OCI-LY1 (cell line): ENCODE results near the gene PSEN1.

Source experiments
- H2AFZ ChIP-seq: fragments of 200-600 bp; sonication (generic), shearing (Covaris generic); 2 replicates; pipeline ENCODE4 v1.6.0; 2014; ENCODE audit warnings: antibody characterized with exemption, mild to moderate bottlenecking, low read length
- H3F3A ChIP-seq: fragments of 200-600 bp; sonication (generic), shearing (Covaris generic); 2 replicates; pipeline ENCODE4 v1.6.0; 2014; ENCODE audit warnings: mild to moderate bottlenecking, antibody characterized with exemption, low read length, moderate library complexity; ENCODE audit not compliant: insufficient read depth
- H3K27ac ChIP-seq: fragments of 200-600 bp; sonication (generic); 2 replicates; pipeline ENCODE4 v1.5.1; 2014; ENCODE audit warnings: low read length, mixed run types, mild to moderate bottlenecking, low read depth; ENCODE audit not compliant: poor library complexity, severe bottlenecking
- H3K27me3 ChIP-seq: fragments of 200-600 bp; sonication (generic); 2 replicates; pipeline ENCODE4 v1.6.0; 2014; ENCODE audit warnings: antibody characterized with exemption, mild to moderate bottlenecking, low read length, moderate library complexity; ENCODE audit not compliant: insufficient read depth
- H3K36me3 ChIP-seq: fragments of 200-600 bp; sonication (generic); 2 replicates; pipeline ENCODE4 v1.6.1; 2014; ENCODE audit warnings: mild to moderate bottlenecking, antibody characterized with exemption, low read length, moderate library complexity, mixed read lengths; ENCODE audit not compliant: insufficient read depth
- H3K4me1 ChIP-seq: fragments of 200-600 bp; sonication (generic); 2 replicates; pipeline ENCODE4 v1.5.1; 2014; ENCODE audit warnings: mild to moderate bottlenecking, low read length, moderate library complexity; ENCODE audit not compliant: insufficient read depth, severe bottlenecking
- H3K4me2 ChIP-seq: fragments of 200-600 bp; sonication (generic), shearing (Covaris generic); 2 replicates; pipeline ENCODE4 v1.6.1; 2014; ENCODE audit warnings: low read length
- H3K4me3 ChIP-seq: fragments of 200-600 bp; sonication (generic); 2 replicates; pipeline ENCODE4 v1.5.1; 2014; ENCODE audit warnings: low read length, low read depth, mild to moderate bottlenecking, mixed read lengths; ENCODE audit not compliant: poor library complexity, severe bottlenecking
- H3K79me2 ChIP-seq: fragments of 200-600 bp; shearing (Covaris generic); 2 replicates; pipeline ENCODE4 v1.6.1; 2016; ENCODE audit warnings: mixed run types, low read length, mixed read lengths; ENCODE audit not compliant: insufficient read depth
- H3K9ac ChIP-seq: fragments of 200-600 bp; sonication (generic), shearing (Covaris generic); 2 replicates; pipeline ENCODE4 v1.6.1; 2014; ENCODE audit warnings: mild to moderate bottlenecking, low read length, mixed read lengths
- H3K9me2 ChIP-seq: fragments of 200-600 bp; sonication (generic), shearing (Covaris generic); 2 replicates; pipeline ENCODE4 v1.6.1; 2014; ENCODE audit warnings: low read depth, mild to moderate bottlenecking, low read length, mixed read lengths
- H3K9me3 ChIP-seq: fragments of 200-600 bp; shearing (Covaris generic); 2 replicates; pipeline ENCODE4 v1.6.1; 2014; ENCODE audit warnings: low read length, mixed read lengths
- H4K20me1 ChIP-seq: fragments of 200-600 bp; sonication (generic), shearing (Covaris generic); 2 replicates; pipeline ENCODE4 v1.6.0; 2016; ENCODE audit warnings: mild to moderate bottlenecking, low read length; ENCODE audit not compliant: insufficient read depth
- EZH2 ChIP-seq: fragments of 200-600 bp; sonication (generic), shearing (Covaris generic); IDR thresholded peaks from 2 replicates; pipeline ENCODE4 v1.8.0; 2017; ENCODE audit warnings: borderline replicate concordance, mixed run types, mild to moderate bottlenecking, antibody characterized with exemption, low read length, moderate library complexity, mixed read lengths
- TF ChIP-seq, protein P1 (sequence below): fragments of 200-600 bp; sonication (generic), shearing (Covaris generic); IDR thresholded peaks from 2 replicates; pipeline ENCODE4 v1.5.1; 2017; ENCODE audit warnings: mild to moderate bottlenecking, antibody characterized with exemption, low read length, moderate library complexity, mixed read lengths

Gene PSEN1

DNA sequence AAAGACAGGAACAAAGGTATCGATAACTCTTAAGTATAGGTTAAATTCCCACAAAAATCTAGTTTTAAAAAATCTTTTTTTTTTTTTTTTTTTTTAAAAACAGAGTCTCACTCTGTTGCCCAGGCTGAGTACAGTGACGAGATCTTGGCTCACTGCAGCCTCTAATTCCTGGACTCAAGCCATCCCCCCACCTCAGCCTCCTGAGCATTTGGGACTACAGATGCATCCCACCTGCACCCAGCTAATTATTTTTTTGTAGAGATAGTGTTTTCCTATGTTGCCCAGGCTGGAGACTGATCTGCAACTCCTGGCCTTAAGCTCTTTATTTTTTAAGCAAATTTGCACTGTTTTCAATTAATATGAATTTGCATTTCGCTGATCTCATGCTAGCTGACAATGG, 9.8 kb downstream of the PSEN1 start:
- Histone ChIP-seq H3K4me3 (no peak overlapping the region), H3K27ac (no peak overlapping the region), H3K79me2 (peaks cover 43% of the 10 kb centered on the region), H3F3A (no peaks in the 10 kb centered on the region), H2AFZ (no peak overlapping the region), H3K9me2 (no peaks in the 10 kb centered on the region), H3K27me3 (no peaks in the 10 kb centered on the region), H3K4me2 (no peak overlapping the region), H3K36me3 (peaks cover 30% of the 10 kb centered on the region), H4K20me1 (no peaks in the 10 kb centered on the region), H3K9me3 (no peaks in the 10 kb centered on the region), H3K4me1 (peaks cover 5% of the 10 kb centered on the region), H3K9ac (no peak overlapping the region)
- TF ChIP-seq, protein P1, sequence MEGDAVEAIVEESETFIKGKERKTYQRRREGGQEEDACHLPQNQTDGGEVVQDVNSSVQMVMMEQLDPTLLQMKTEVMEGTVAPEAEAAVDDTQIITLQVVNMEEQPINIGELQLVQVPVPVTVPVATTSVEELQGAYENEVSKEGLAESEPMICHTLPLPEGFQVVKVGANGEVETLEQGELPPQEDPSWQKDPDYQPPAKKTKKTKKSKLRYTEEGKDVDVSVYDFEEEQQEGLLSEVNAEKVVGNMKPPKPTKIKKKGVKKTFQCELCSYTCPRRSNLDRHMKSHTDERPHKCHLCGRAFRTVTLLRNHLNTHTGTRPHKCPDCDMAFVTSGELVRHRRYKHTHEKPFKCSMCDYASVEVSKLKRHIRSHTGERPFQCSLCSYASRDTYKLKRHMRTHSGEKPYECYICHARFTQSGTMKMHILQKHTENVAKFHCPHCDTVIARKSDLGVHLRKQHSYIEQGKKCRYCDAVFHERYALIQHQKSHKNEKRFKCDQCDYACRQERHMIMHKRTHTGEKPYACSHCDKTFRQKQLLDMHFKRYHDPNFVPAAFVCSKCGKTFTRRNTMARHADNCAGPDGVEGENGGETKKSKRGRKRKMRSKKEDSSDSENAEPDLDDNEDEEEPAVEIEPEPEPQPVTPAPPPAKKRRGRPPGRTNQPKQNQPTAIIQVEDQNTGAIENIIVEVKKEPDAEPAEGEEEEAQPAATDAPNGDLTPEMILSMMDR = no peak
- no peak for TF ChIP-seq EZH2

DNA sequence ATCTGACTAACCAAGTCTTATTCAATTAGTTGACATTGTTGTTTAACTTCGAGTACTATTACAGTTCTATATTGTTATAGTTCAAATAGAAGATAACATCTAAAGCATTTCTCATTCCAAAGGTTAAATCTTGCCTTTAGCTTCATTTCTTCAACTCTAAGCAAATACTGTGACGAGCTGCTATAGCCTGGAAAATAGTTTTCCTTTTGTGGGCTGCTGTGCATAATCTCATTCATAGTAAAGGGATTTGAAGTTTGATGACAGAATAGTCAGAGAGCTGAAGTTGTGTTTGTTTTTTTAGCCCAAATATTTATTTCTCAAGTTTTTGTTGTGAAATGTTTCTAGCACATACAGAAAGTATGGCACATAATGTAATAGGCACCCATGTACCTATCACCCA, 13.4 kb downstream of the PSEN1 start:
- Histone ChIP-seq H3K36me3 (peaks cover 37% of the 10 kb centered on the region), H2AFZ (no peak overlapping the region), H3K27ac (no peak overlapping the region), H4K20me1 (no peaks in the 10 kb centered on the region), H3K4me3 (no peak overlapping the region), H3K9me2 (no peaks in the 10 kb centered on the region), H3K4me1 (no peaks in the 10 kb centered on the region), H3K27me3 (no peaks in the 10 kb centered on the region), H3K9me3 (no peaks in the 10 kb centered on the region), H3K9ac (no peak overlapping the region), H3K79me2 (peaks cover 19% of the 10 kb centered on the region), H3F3A (no peaks in the 10 kb centered on the region), H3K4me2 (no peak overlapping the region)
- TF ChIP-seq, protein P1 = no peak
- no peak for TF ChIP-seq EZH2

DNA sequence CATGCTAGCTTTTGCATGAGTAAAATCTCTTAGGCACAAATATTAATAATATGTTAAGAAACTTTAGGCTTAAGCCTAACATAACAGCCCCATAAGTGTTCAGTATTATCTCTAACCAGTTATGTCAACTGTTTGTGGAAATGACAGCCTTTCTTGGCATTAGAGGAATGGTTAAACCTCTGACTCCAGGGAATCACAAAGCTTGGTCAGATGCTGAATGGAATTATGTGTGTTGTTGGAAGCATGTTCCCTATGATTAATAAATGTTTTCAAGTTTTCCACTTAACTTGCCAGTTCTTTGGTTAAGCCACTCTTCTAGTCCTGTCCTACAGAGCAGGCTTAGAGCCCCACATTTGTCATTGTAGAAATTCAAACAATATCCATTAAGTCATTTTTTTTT, 17.0 kb downstream of the PSEN1 start:
- H2AFZ ChIP-seq = no peak overlapping the region

More for the DNA sequence above, 17.0 kb downstream of the PSEN1 start:
- no peaks in the 10 kb centered on the region for H3K9me3 ChIP-seq
- no peaks in the 10 kb centered on the region for H4K20me1 ChIP-seq
- H3K4me2 ChIP-seq = no peak overlapping the region
- no peaks in the 10 kb centered on the region for H3K4me1 ChIP-seq
- no peak overlapping the region for H3K9ac ChIP-seq
- no peaks in the 10 kb centered on the region for H3K79me2 ChIP-seq
- no peak overlapping the region for H3K27ac ChIP-seq
- no peak for TF ChIP-seq EZH2
- TF ChIP-seq, protein P1 = no peak
- H3K4me3 ChIP-seq = no peak overlapping the region
- peaks cover 42% of the 10 kb centered on the region for H3K36me3 ChIP-seq
- no peaks in the 10 kb centered on the region for H3K27me3 ChIP-seq
- no peaks in the 10 kb centered on the region for H3K9me2 ChIP-seq
- no peaks in the 10 kb centered on the region for H3F3A ChIP-seq
